ENCODE measurements around the gene EPHB3. TPM values are rescaled to one million over a fixed set of nuclear protein-coding genes. Genes with fewer than 3 reads are reported as not detected.

EPHB3 gene
- total RNA-seq, 4 donors from 2014 or later: 14.7 to 58.1 (median 33.1) TPM

GRCh38 chr3:184608209-184608608, 46.6 kb downstream of the EPHB3 start:
- no peak for DNase-seq
- Histone ChIP-seq H3K9me3 (no peaks in the 10 kb centered on the region), H3K4me3 (no peak overlapping the region), H3K27ac (no peak overlapping the region), H3K27me3 (peaks cover 0 to 17% (median 0%) of the 10 kb centered on the region in 4 donors), H3K4me1 (peaks cover 9 to 19% (median 15%) of the 10 kb centered on the region in 3 donors), H3K36me3 (no peaks in the 10 kb centered on the region)
- TF ChIP-seq POLR2A (IDR thresholded peaks at IDR 0.05) (no peak), CTCF (IDR thresholded peaks at IDR 0.05) (no peak)
- intact Hi-C loops (cut with DNase I): no loop called here

- no peak for DNase-seq
- Histone ChIP-seq H3K4me3 (no peak overlapping the region), H3K4me1 (peaks cover under 1 to 4% (median 3%) of the 10 kb centered on the region in 3 donors), H3K27me3 (peaks cover 0 to 3% (median 0%) of the 10 kb centered on the region in 4 donors), H3K9me3 (no peaks in the 10 kb centered on the region), H3K27ac (no peak overlapping the region), H3K36me3 (no peaks in the 10 kb centered on the region)
- intact Hi-C loops (cut with DNase I): no loop called here
- no peak for TF ChIP-seq POLR2A (IDR thresholded peaks at IDR 0.05)
- no peak for TF ChIP-seq CTCF (IDR thresholded peaks at IDR 0.05)
- WGBS, 2 donors: 73 to 80% methylated on average over 6 to 7 of the region's 9 CpGs
Measured at GRCh38 chr3:184609476-184610244, 48.1 kb downstream of the EPHB3 start.

GRCh38 chr3:184610245-184610871, 48.8 kb downstream of the EPHB3 start:
- Histone ChIP-seq H3K4me3 (no peak overlapping the region), H3K27me3 (peaks cover 0 to 3% (median 0%) of the 10 kb centered on the region in 4 donors), H3K27ac (no peak overlapping the region), H3K9me3 (no peaks in the 10 kb centered on the region), H3K36me3 (no peaks in the 10 kb centered on the region), H3K4me1 (no peaks in the 10 kb centered on the region)
- intact Hi-C loops (cut with DNase I): no loop called here
- no peak for DNase-seq
- TF ChIP-seq POLR2A (IDR thresholded peaks at IDR 0.05): no peak
- WGBS, 2 donors: 80 to 87% methylated on average over 1 to 5 of the region's 6 CpGs

GRCh38 chr3:184611607-184612281, 50.2 kb downstream of the EPHB3 start:
- H3K9me3 ChIP-seq: no peaks in the 10 kb centered on the region
- WGBS, 2 donors: 65 to 76% methylated on average over 8 of the region's 8 CpGs
- H3K27ac ChIP-seq: no peak overlapping the region
- H3K27me3 ChIP-seq: no peaks in the 10 kb centered on the region
- H3K4me3 ChIP-seq: no peak overlapping the region
- H3K36me3 ChIP-seq: no peaks in the 10 kb centered on the region
- intact Hi-C loops (cut with DNase I): no loop called here
- no peaks in the 10 kb centered on the region for H3K4me1 ChIP-seq
- no peak for DNase-seq
- TF ChIP-seq POLR2A (IDR thresholded peaks at IDR 0.05): no peak
- TF ChIP-seq CTCF (IDR thresholded peaks at IDR 0.05): no peak

- Histone ChIP-seq H3K9me3 (no peaks in the 10 kb centered on the region), H3K4me3 (no peak overlapping the region), H3K27me3 (no peaks in the 10 kb centered on the region), H3K27ac (no peak overlapping the region), H3K36me3 (no peaks in the 10 kb centered on the region), H3K4me1 (peaks cover 0 to 20% (median 12%) of the 10 kb centered on the region in 3 donors)
- intact Hi-C loops (cut with DNase I): no loop called here
- TF ChIP-seq CTCF (IDR thresholded peaks at IDR 0.05) (no peak), POLR2A (IDR thresholded peaks at IDR 0.05) (no peak)
- no peak for DNase-seq
- WGBS, 2 donors: 82 to 91% methylated on average over 1 of the region's 1 CpG
Measured at GRCh38 chr3:184615396-184615795, 53.8 kb downstream of the EPHB3 start.
